UCSD-AML1 (cell line): ENCODE results near the gene BPTF.
"Not testable (repeated sequence)": the region's sequence is repeated elsewhere in the genome, so short reads cannot be mapped to it uniquely, and the experiment has no call there.

Experiments
- DNase-seq: peaks from one replicate; lab custom pipeline; 2025; ENCODE audit not compliant: unreplicated experiment; lab: John Stamatoyannopoulos, UW

The BPTF gene

GRCh38 chr17:67868176-67868575 lies 42.9 kb downstream of the BPTF start:
- no peak for DNase-seq

- no peak for DNase-seq
Measured at GRCh38 chr17:67879662-67880061, 54.4 kb downstream of the BPTF start.

- no peak for DNase-seq
Measured at GRCh38 chr17:67881083-67881482, 55.8 kb downstream of the BPTF start.

GRCh38 chr17:67884741-67885140 lies 59.4 kb downstream of the BPTF start:
- no peak for DNase-seq

- DNase-seq = no peak
Measured at GRCh38 chr17:67891481-67892119, 66.3 kb downstream of the BPTF start.

- DNase-seq = no peak
Measured at GRCh38 chr17:67902511-67903231, 77.4 kb downstream of the BPTF start.

GRCh38 chr17:67905298-67905697 lies 80.0 kb downstream of the BPTF start:
- DNase-seq = not testable (repeated sequence)

GRCh38 chr17:67910117-67910803 lies 85.0 kb downstream of the BPTF start:
- DNase-seq = not testable (repeated sequence)

- no peak for DNase-seq
Measured at GRCh38 chr17:67911059-67911782, 85.9 kb downstream of the BPTF start.

- no peak for DNase-seq
Measured at GRCh38 chr17:67912088-67912487, 86.8 kb downstream of the BPTF start.

GRCh38 chr17:67912656-67913055 lies 87.4 kb downstream of the BPTF start:
- DNase-seq = no peak

GRCh38 chr17:67920212-67920611 lies 94.9 kb downstream of the BPTF start:
- DNase-seq = no peak

- no peak for DNase-seq
Measured at GRCh38 chr17:67922503-67922902, 97.2 kb downstream of the BPTF start.

- not testable (repeated sequence) for DNase-seq
Measured at GRCh38 chr17:67928842-67929241, 103.5 kb downstream of the BPTF start.

- DNase-seq = no peak
Measured at GRCh38 chr17:67931227-67931626, 105.9 kb downstream of the BPTF start.

- DNase-seq = no peak
Measured at GRCh38 chr17:67942810-67943209, 117.5 kb downstream of the BPTF start.

- DNase-seq = no peak
Measured at GRCh38 chr17:67944035-67944434, 118.7 kb downstream of the BPTF start.

- DNase-seq = no peak
Measured at GRCh38 chr17:67946513-67946912, 121.2 kb downstream of the BPTF start.

GRCh38 chr17:67947325-67947813 lies 122.1 kb downstream of the BPTF start:
- no peak for DNase-seq

GRCh38 chr17:67950945-67951344 lies 125.6 kb downstream of the BPTF start:
- no peak for DNase-seq

- DNase-seq = no peak
Measured at GRCh38 chr17:67959510-67959909, 134.2 kb downstream of the BPTF start.
